ENCODE measurements around the gene ARMH1. TPM values are rescaled to one million over a fixed set of nuclear protein-coding genes. Genes with fewer than 3 reads are reported as not detected.
"Not testable (repeated sequence)": the region's sequence is repeated elsewhere in the genome, so short reads cannot be mapped to it uniquely, and the experiment has no call there.

ARMH1 gene
- total and polyA plus RNA-seq, 8 donors = 4.0 to 8.1 (median 6.3) TPM

DNA sequence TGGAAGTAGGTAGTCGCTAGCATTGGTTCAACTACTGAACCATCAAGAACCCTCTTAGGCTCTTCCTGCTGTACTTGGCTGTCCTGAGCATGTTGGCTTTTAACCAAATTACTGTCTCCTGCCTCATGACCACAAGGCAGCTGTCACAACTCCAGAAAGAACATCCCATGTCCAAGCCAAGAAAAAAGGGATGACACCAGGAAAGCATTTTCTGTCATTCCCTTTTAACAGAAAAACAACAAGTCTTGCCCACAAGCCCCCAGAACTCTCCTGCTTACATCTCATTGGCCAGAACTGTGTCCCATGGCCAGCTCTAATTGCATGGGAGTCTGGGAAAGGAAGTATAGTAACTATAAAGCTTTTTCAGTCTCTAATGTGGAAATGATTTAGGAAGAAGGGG lies 58.9 kb downstream of the ARMH1 start:
- H3K27ac ChIP-seq = peak overlapping the region in 1 of 2 donors; percentile 1
- peak in 1 of 4 donors; percentile 48 for DNase-seq

DNA sequence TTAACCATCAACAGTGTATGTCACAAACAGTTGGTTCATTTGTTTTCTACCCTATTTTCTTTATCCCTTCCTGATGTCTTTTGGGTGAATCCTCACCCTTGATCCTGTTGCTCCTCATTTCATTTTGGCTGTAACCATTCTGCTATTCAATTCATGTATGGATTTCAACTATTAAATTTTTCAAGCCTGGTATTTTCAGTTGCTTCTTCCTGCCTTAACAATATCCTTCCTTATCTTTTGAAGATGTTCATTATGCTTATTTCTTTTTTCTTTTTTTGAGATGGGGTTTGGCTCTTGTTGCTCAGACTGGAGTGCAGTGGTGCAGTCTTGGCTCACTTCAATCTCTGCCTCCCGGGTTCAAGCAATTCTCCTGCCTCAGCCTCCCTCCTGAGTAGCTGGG lies 59.3 kb downstream of the ARMH1 start:
- TF ChIP-seq, protein P1, sequence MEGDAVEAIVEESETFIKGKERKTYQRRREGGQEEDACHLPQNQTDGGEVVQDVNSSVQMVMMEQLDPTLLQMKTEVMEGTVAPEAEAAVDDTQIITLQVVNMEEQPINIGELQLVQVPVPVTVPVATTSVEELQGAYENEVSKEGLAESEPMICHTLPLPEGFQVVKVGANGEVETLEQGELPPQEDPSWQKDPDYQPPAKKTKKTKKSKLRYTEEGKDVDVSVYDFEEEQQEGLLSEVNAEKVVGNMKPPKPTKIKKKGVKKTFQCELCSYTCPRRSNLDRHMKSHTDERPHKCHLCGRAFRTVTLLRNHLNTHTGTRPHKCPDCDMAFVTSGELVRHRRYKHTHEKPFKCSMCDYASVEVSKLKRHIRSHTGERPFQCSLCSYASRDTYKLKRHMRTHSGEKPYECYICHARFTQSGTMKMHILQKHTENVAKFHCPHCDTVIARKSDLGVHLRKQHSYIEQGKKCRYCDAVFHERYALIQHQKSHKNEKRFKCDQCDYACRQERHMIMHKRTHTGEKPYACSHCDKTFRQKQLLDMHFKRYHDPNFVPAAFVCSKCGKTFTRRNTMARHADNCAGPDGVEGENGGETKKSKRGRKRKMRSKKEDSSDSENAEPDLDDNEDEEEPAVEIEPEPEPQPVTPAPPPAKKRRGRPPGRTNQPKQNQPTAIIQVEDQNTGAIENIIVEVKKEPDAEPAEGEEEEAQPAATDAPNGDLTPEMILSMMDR (IDR thresholded peaks at IDR 0.05) = no peak
- no peak for ATAC-seq
- peaks cover 0 to 26% of the 10 kb centered on the region in 2 donors for H3K4me1 ChIP-seq
- intact Hi-C loops (cut with DNase I) = no loop called here
- H3K27ac ChIP-seq = peak overlapping the region in 1 of 2 donors; percentile 1
- no peak for DNase-seq
- no peaks in the 10 kb centered on the region for H3K36me3 ChIP-seq
- no peaks in the 10 kb centered on the region for H3K9me3 ChIP-seq
- no peak overlapping the region for H3K4me3 ChIP-seq
- H3K27me3 ChIP-seq = no peaks in the 10 kb centered on the region

More for the DNA sequence above, 58.9 kb downstream of the ARMH1 start:
- Histone ChIP-seq H3K36me3 (no peaks in the 10 kb centered on the region), H3K27me3 (no peaks in the 10 kb centered on the region), H3K9me3 (no peaks in the 10 kb centered on the region), H3K4me1 (peaks cover 0 to 28% of the 10 kb centered on the region in 2 donors), H3K4me3 (no peak overlapping the region)
- TF ChIP-seq, protein P1 (IDR thresholded peaks at IDR 0.05) = no peak
- intact Hi-C loops (cut with DNase I) = no loop called here
- ATAC-seq = no peak

DNA sequence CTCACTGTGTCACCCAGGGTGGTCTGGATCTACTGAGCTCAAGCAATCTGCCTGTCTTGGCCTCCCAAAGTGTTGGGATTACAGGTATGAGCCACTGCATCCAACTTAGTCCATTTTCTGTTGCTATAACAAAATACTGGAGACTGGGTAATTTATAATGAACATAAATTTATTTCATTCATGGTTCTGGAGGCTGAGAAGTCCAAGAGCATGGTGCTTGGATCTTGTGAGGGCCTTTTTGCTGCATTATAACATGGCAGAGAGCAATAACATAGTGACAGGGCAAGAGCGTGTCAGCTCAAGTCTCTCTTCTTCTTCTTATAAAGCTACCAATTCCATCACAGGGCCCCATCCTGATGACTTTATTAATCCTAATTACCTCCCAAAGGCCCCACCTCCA lies 61.5 kb downstream of the ARMH1 start:
- intact Hi-C loops (cut with DNase I) = no loop called here

DNA sequence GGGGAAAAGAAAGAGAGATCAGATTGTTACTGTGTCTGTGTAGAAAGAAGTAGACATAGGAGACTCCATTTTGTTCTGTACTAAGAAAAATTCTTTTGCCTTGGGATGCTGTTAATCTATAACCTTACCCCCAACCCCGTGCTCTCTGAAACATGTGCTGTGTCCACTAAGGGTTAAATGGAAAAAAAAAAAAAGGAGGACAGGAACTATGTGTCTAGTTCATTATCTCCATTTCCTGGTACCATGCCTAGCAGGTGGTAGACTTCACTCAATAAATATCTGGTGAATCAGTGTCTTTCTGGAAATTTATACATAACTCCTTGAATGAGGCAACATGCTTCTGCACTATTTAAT lies 64.4 kb downstream of the ARMH1 start:
- H3K27me3 ChIP-seq; intact Hi-C loops (cut with DNase I); H3K36me3 ChIP-seq; H3K4me1 ChIP-seq; H3K9me3 ChIP-seq; ATAC-seq; DNase-seq: not testable (repeated sequence)
- peak overlapping the region; percentile 49 to 57 for H3K4me3 ChIP-seq
- H3K27ac ChIP-seq = peak overlapping the region; percentile 91

More for the DNA sequence above, 61.5 kb downstream of the ARMH1 start:
- no peaks in the 10 kb centered on the region for H3K36me3 ChIP-seq
- no peak overlapping the region for H3K4me3 ChIP-seq
- DNase-seq (no peak), ATAC-seq (no peak)
- no peaks in the 10 kb centered on the region for H3K27me3 ChIP-seq
- H3K4me1 ChIP-seq = peaks cover 6 to 12% of the 10 kb centered on the region in 2 donors
- TF ChIP-seq, protein P1 (IDR thresholded peaks at IDR 0.05) = no peak
- no peak overlapping the region for H3K27ac ChIP-seq
- no peaks in the 10 kb centered on the region for H3K9me3 ChIP-seq

DNA sequence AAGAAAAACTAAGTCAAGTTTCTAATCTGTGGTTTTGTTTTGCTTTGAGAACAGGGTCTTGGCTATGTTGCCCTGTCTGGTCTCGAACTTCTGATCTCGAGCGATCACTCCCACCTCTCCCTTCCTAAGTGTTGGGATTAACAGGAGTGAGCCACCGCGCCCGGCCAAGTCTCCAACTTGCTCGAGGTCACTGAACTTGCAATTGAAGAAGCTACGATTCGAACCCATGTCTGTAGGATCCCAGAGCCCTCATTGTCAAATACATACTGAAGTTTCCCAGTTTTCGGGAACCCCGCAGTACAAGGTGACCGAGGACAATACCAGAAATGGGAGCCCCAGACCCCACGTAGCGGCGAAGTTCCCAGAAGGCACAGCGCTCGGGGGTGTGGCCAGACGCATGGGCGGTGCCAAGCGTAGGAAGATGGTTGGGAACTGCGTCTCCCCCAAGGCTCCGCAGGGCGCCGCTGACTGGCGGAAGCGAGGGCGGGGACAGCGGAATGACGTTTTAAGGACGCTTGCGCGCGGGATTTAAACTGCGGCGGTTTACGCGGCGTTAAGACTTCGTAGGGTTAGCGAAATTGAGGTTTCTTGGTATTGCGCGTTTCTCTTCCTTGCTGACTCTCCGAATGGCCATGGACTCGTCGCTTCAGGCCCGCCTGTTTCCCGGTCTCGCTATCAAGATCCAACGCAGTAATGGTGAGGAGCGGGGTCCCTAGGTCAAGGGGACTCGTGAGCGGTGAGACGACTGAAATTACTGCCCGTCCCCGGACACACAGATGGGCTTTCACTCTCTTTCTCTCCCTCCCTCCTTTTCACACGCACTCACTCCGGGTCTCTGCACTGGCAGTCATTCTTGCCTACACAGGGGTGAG lies 65.0 kb downstream of the ARMH1 start, which contains the start of gene KIF2C:
TSS of gene KIF2C (plus strand) at position 531 of the 872 bp plus-strand sequence. CDS start at position 627, 96 bp downstream.
- intact Hi-C loops (cut with DNase I) = no loop called here
- H3K4me1 ChIP-seq = peaks cover 6 to 8% of the 10 kb centered on the region in 2 donors
- ATAC-seq = peak; percentile 100
- TF ChIP-seq, protein P1 (IDR thresholded peaks at IDR 0.05) = peak in 1 of 2 donors; percentile 20
- no peaks in the 10 kb centered on the region for H3K36me3 ChIP-seq
- no peaks in the 10 kb centered on the region for H3K9me3 ChIP-seq
- H3K27ac ChIP-seq = peak within 1 kb of the TSS; percentile 91
- no peaks in the 10 kb centered on the region for H3K27me3 ChIP-seq
- H3K4me3 ChIP-seq = peak within 1 kb of the TSS; percentile 49 to 57
- peak; percentile 96 to 99 (median 98) for DNase-seq

All from left lung (tissue), 10 donors.